NCI-H187 (cell line): ENCODE measurements around the gene NEK1.
"Not testable (repeated sequence)": the region's sequence is repeated elsewhere in the genome, so short reads cannot be mapped to it uniquely, and the experiment has no call there.

Source experiments
- DNase-seq, 2 experiments: peaks; one replicate each; lab custom pipeline; 2025; lab: John Stamatoyannopoulos, UW

The NEK1 gene

GRCh38 chr4:169494234-169494633 is 118.1 kb downstream of the NEK1 start:
- not testable (repeated sequence) for DNase-seq

- no peak for DNase-seq
Measured at GRCh38 chr4:169493164-169493524, 119.2 kb downstream of the NEK1 start.

- no peak for DNase-seq
Measured at GRCh38 chr4:169492436-169493163, 119.8 kb downstream of the NEK1 start.

- no peak for DNase-seq
Measured at GRCh38 chr4:169491211-169491610, 121.2 kb downstream of the NEK1 start.

GRCh38 chr4:169489306-169489705 is 123.1 kb downstream of the NEK1 start:
- no peak for DNase-seq

GRCh38 chr4:169485791-169486742 is 126.3 kb downstream of the NEK1 start:
- DNase-seq, result peak in 1 of 2 experiments; percentile 2

GRCh38 chr4:169485086-169485485 is 127.3 kb downstream of the NEK1 start:
- no peak for DNase-seq

GRCh38 chr4:169484485-169484884 is 127.9 kb downstream of the NEK1 start:
- no peak for DNase-seq

GRCh38 chr4:169464080-169464479 is 148.3 kb downstream of the NEK1 start:
- no peak for DNase-seq

GRCh38 chr4:169460081-169460480 is 152.3 kb downstream of the NEK1 start:
- DNase-seq, result no peak

- no peak for DNase-seq
Measured at GRCh38 chr4:169458575-169458974, 153.8 kb downstream of the NEK1 start.

GRCh38 chr4:169452644-169453043 is 159.7 kb downstream of the NEK1 start:
- DNase-seq, result not testable (repeated sequence)

GRCh38 chr4:169448935-169449334 is 163.4 kb downstream of the NEK1 start:
- not testable (repeated sequence) for DNase-seq

- no peak for DNase-seq
Measured at GRCh38 chr4:169446824-169447223, 165.6 kb downstream of the NEK1 start.

GRCh38 chr4:169443748-169444147 is 168.6 kb downstream of the NEK1 start:
- DNase-seq, result no peak

- no peak for DNase-seq
Measured at GRCh38 chr4:169440446-169440845, 171.9 kb downstream of the NEK1 start.

- DNase-seq, result no peak
Measured at GRCh38 chr4:169439244-169439643, 173.1 kb downstream of the NEK1 start.

- no peak for DNase-seq
Measured at GRCh38 chr4:169438057-169438480, 174.3 kb downstream of the NEK1 start.

- no peak for DNase-seq
Measured at GRCh38 chr4:169437299-169438047, 174.9 kb downstream of the NEK1 start.

GRCh38 chr4:169436734-169437133 is 175.6 kb downstream of the NEK1 start:
- DNase-seq, result no peak

GRCh38 chr4:169428376-169428775 is 184.0 kb downstream of the NEK1 start:
- DNase-seq, result no peak

GRCh38 chr4:169427727-169428126 is 184.7 kb downstream of the NEK1 start:
- not testable (repeated sequence) for DNase-seq
